Effector CD4-positive, alpha-beta T cell (primary cell): Measurements from ENCODE around the gene KIAA1958.
"Not testable (repeated sequence)": the region's sequence is repeated elsewhere in the genome, so short reads cannot be mapped to it uniquely, and the experiment has no call there.

Experiments used
- DNase-seq: peaks from one replicate; pipeline ENCODE4 v3.0.0-alpha.2; 2020

Gene KIAA1958

GRCh38 chr9:112489876-112490666, 3.4 kb downstream of the KIAA1958 start:
- no peak for DNase-seq

DNA sequence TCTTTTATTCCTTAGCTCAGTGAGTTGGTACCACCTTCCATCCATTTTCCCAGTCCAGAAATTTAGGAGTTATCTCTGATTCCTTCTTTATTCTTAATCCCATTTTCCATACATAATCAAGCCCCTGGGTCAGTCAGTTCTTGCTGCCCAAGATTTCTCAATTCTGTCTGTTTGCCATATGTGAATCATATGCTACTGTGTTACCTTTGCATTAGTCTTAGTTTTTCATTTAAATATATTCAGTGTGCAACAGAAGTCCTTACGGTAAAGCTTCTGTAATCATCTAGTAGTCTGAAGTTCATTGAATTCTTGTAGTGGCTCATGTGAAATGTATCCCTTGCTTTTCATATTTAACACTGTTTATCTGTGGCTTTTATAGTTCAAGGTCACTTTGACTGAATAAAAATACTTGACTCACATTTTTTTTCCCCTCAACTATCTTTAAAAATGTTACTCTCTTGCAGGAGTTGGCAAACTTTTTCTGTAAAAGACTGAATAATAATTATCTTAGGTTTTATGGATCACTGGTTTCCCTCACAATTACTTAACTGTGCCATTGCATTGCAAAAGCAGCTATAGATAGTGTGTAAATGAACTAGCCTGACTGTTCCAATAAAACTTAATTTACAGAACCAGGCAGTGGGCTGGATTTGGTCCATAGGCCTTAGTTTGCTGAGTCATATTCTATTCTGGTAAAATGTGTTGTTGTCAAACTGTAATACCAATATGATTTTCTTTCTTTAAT, 6.9 kb downstream of the KIAA1958 start:
- no peak for DNase-seq

GRCh38 chr9:112494153-112494552, 7.5 kb downstream of the KIAA1958 start:
- DNase-seq, result no peak

DNA sequence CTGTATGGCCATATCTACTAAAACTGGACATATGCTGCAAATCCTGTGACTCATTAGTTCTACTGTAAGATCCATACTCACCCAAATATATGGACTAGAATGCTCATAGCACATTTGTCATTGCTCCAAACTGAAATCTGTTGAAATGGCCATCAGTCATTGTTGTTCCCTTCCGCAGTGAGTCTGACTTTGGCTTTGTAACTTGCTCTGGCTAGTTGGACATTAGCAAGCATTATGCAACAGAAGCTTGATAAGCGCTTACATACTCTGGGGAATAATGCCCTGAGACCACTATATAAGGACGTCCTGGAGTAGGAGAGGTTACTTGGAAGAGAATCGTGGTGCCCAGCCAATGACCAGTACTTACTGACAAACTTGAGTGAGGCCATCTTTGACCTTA, 9.0 kb downstream of the KIAA1958 start:
- no peak for DNase-seq

- DNase-seq, result no peak
These were observed 9.6 kb downstream of the KIAA1958 start for GRCh38 chr9:112496074-112496722.

- no peak for DNase-seq
These were observed 14.2 kb downstream of the KIAA1958 start for GRCh38 chr9:112500842-112501241.

DNA sequence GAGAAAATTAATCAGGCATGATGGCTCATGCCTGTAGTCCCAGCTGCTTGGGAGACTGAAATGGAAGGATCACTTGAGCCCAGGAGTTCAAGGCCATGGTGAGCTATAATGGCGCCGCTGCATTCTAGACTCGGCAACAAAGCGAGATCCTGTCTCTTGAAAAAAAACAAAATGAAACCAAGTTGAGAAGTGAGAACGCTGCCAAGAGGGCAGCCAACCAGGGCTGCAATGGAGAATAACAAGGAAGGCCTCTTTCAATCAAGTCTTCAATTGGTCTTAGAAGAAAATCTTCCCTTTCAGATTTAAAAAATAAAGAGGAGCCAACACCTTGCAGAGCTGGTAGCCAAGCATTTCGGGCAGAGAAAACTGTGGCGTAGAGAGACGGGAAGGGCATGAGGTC, 14.7 kb downstream of the KIAA1958 start:
- DNase-seq, result no peak

DNA sequence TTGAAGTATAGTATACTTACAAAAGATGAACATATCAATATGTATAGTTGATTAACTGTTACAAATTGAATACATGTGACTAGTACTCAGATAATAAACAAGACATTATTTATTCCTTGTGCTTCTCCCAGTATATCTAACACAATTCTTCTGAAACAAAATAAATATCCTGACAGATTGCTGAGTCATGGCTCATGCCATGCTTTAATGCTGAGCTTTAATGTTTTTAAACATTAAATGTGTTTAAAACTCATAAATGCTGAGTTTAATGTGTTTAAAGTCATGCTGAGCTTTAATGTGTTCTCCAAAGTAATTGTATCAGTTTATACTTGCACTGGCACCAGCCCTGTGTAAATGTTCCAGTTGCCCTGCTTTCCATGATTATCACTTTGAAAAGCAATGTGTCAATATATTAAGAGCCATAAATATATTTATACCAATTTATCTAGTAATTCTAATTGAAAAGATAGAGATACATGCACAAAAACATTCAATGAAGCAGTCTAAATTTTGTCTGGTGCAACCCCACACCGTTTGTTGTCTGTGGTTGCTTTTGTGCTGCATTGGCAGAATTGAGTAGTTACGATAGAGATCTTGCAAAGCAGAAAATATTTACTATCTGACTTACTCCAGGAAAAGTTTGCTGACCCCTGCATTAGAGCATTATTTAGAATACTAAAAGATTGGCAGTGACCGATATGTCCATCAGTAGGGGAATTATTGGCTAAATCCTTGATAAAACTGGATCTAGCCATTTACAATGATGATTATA, 15.7 kb downstream of the KIAA1958 start:
- no peak for DNase-seq

DNA sequence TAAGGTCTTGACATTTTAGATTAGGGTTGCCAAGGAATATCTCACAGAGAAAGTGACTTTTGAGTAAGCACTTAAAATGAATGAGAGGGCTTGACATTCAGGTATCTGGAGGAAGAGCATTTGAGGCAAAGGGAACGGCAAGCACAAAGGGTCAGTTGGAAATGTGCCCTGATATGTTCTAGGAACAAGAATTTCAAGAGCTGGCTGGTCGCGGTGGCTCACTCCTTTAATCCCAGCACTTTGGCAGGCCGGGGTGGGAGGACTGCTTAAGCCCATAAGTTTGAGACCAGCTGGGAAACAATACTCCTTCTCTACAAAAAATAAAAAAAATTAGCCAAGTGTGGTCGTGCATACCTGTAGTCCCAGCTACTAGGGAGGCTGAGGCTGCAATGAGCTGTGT, 16.5 kb downstream of the KIAA1958 start:
- DNase-seq, result no peak

DNA sequence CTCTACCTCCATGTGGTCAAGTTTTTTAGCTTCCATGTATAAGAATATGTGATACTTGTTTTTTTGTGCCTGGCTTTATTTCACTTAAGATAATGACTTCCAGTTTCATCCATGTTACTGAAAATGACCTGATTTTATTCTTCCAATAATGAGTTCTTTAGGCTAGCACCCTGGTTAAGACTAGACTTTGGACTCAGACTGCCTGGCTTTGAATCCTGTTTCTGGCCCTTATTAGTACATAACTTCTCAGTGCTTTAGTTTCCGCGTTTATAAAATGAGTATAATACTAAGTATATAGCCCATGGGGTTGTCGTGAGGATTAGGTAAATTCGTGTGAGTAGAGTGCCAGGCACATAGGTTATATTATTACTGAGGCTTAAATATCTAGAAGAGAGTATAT, 18.5 kb downstream of the KIAA1958 start:
- no peak for DNase-seq

DNA sequence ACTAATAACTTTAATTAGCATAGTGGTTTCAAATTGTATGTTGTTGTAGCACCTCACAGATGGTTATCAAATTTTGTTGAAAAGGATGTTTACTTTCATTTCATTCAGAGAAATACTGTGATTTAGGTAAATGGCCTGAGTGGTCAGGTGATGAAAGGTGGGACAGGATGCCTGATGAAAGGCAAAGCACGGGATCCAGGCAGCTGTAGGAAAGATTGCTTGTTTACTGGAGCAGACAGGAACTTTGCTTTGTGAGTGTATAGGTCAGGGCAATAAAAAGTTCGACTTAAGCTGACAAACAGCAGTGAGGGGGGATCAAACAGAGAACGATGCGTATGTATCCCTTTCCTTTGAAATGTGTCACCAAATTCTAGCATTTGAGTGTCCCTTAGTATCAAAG, 19.0 kb downstream of the KIAA1958 start:
- DNase-seq, result no peak

GRCh38 chr9:112506571-112506970, 19.9 kb downstream of the KIAA1958 start:
- no peak for DNase-seq

- no peak for DNase-seq
These were observed 20.5 kb downstream of the KIAA1958 start for GRCh38 chr9:112507001-112507680.

DNA sequence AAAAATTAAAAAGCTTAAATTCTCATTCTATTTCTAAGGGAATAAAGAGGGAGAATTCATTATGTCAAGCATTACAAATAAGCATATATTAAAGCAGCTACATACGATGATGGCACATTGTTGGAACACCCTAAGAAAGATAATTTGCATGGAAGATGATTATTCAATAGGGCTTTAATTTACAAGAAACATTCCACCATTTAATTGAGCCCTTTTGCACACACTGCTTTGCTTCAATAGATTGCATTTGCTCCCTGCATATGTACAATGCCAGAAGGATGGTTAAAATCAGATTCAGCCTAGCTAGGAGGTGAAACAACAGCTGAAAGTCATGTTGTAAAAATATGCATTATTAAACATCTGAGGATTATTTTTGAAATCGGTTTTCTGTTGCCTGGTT, 21.8 kb downstream of the KIAA1958 start:
- no peak for DNase-seq

- DNase-seq, result not testable (repeated sequence)
These were observed 25.8 kb downstream of the KIAA1958 start for GRCh38 chr9:112512377-112512776.

DNA sequence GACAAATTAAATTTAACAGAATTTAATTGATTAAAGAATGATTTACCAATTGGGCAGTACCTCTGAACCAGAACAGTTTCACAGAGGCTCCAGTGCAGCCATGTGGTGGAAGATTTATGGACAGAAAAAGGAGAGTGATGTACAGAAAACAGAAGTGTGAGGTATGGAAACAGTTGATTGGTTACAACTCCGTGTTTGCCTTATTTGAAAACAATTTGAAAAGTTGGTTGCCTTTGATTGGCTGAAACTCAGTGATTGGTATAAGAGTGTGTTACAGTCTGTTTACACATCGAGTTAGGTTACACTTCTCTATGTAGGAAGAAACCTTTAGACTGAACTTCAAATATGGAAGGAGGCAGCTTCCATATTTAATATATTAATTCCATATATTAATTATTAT, 30.1 kb downstream of the KIAA1958 start:
- DNase-seq, result no peak

DNA sequence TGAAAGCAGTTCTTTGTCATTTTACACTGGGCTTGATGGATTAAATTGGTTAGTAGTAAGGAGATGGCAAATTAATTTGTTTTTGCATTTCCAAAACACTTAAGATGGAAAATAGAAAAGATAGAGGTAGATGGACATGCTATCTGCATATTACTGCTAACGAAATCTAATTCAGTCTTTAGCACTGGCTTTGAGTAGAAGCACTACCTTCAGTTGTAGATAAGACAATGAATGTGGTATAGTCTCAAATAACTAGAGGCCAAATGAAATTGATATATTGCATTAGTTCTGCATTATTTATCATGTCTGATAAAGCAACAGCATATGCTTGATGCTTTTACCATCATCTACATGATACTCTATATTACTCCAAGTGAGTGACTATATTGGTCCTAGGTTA, 33.4 kb downstream of the KIAA1958 start:
- DNase-seq, result no peak

- DNase-seq, result no peak
These were observed 34.0 kb downstream of the KIAA1958 start for GRCh38 chr9:112520656-112521055.

DNA sequence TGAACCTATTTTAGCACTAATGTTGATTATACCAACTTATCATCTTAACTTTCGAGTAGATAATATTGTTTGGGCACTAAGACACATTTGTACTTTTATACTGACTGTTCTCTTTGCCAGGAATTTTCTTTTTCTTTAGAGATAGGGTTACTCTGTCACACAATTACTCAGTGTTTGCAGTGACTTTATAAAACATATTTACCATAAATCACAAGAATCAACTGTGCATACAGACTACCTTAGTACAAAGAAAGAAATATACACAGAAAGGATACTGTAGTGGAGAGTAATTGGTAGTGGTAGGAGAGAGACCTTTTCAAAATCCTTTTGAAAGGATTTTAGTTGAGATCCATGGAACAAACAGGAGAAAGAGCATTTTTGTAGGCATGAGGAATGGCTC, 40.3 kb downstream of the KIAA1958 start:
- DNase-seq, result no peak

DNA sequence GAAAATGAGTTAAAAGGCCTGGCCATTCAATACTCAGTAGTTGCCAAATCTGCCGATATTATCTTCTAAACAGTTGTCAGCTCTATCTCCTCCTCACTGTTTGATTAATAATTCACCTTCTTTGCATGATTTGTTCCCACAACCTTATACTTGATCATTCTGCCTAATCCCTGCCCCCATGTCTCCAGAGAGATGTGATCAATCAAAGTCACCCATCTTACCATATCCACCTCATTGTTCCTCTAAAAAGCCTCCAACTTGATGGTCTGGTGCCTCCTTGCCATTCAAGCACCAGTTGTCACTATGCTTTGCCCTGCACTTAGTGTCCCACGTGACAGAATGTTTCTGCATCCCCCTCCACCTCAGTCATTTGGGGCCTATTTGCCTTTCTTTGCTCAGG, 41.3 kb downstream of the KIAA1958 start:
- DNase-seq, result no peak

GRCh38 chr9:112529316-112529715, 42.7 kb downstream of the KIAA1958 start:
- DNase-seq, result no peak

DNA sequence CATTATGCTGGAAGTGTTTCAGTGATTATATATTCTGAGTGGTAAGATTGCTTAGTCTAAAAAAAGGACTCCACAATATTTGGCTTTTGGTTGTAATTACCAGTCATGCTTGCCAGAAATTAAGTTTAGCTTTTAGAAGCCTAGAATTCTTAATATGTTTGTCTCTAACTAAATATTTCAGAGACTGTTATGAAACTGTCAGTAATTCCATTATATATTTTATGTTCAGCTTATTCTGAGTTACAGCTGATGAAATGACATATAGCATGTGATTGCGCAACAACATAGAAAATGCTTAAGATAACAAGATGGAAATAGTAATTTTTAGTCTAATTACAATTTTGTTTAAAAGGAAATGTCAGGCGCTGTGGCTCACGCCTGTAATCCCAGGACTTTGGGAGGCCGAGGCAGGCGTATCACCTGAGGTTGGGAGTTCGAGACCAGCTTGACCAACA, 44.2 kb downstream of the KIAA1958 start:
- no peak for DNase-seq
